RWPE2 (cell line): ENCODE measurements around the gene TRIM26.

Experiments used
- ATAC-seq: fragments of 200-7000 bp; cut with Tn5 transposase; 3 replicates; pipeline ENCODE4 v1.9.1; 2021; ENCODE audit warnings: low read depth
- DNase-seq: peaks from one replicate; pipeline ENCODE4 v3.0.0-alpha.2; 2020; ENCODE audit warnings: low spot score
- H3K27ac ChIP-seq: fragments of 450-650 bp; 2 replicates; pipeline ENCODE4 v1.5.1; 2017; ENCODE audit warnings: mild to moderate bottlenecking; ENCODE audit not compliant: poor library complexity, severe bottlenecking
- H3K27me3 ChIP-seq: fragments of 250-450 bp; sonication (Bioruptor Pico); 2 replicates; pipeline ENCODE4 v1.5.1; 2021; ENCODE audit warnings: mild to moderate bottlenecking, moderate library complexity; ENCODE audit not compliant: insufficient read depth, poor library complexity, severe bottlenecking
- H3K36me3 ChIP-seq: fragments of 250-450 bp; sonication (Bioruptor Pico); 2 replicates; pipeline ENCODE4 v1.5.1; 2020; ENCODE audit warnings: low read depth, mild to moderate bottlenecking, moderate library complexity
- H3K4me1 ChIP-seq: fragments of 250-450 bp; sonication (Bioruptor Pico); 2 replicates; pipeline ENCODE4 v1.5.1; 2021; ENCODE audit warnings: mild to moderate bottlenecking, moderate library complexity; ENCODE audit not compliant: insufficient read depth, poor library complexity, severe bottlenecking
- H3K4me3 ChIP-seq: fragments of 250-450 bp; sonication (Bioruptor Pico); 2 replicates; pipeline ENCODE4 v1.5.1; 2021; ENCODE audit warnings: mild to moderate bottlenecking, moderate library complexity; ENCODE audit not compliant: severe bottlenecking
- H3K9me3 ChIP-seq: fragments of 250-450 bp; sonication (Bioruptor Pico); 2 replicates; pipeline ENCODE4 v1.5.1; 2021; ENCODE audit warnings: mild to moderate bottlenecking, moderate library complexity; ENCODE audit not compliant: severe bottlenecking
- CTCF ChIP-seq: fragments of 450-650 bp; IDR thresholded peaks from one replicate; pipeline ENCODE4 v1.5.1; 2017; ENCODE audit warnings: mild to moderate bottlenecking, moderate library complexity; ENCODE audit not compliant: poor library complexity, severe bottlenecking

TRIM26 gene

GRCh38 chr6:30164714-30165113, 48.5 kb downstream of the TRIM26 start:
- no peak overlapping the region for H3K4me3 ChIP-seq
- no peak for TF ChIP-seq CTCF
- no peaks in the 10 kb centered on the region for H3K9me3 ChIP-seq
- H3K27me3 ChIP-seq, result no peaks in the 10 kb centered on the region
- ATAC-seq, result no peak
- DNase-seq, result no peak
- no peak overlapping the region for H3K27ac ChIP-seq
- H3K4me1 ChIP-seq, result peaks cover 6% of the 10 kb centered on the region
- no peaks in the 10 kb centered on the region for H3K36me3 ChIP-seq

GRCh38 chr6:30163918-30164654, 49.1 kb downstream of the TRIM26 start:
- no peaks in the 10 kb centered on the region for H3K9me3 ChIP-seq
- H3K27ac ChIP-seq, result no peak overlapping the region
- no peaks in the 10 kb centered on the region for H3K36me3 ChIP-seq
- no peak for TF ChIP-seq CTCF
- H3K4me1 ChIP-seq, result peaks cover 6% of the 10 kb centered on the region
- ATAC-seq (no peak), DNase-seq (no peak)
- no peaks in the 10 kb centered on the region for H3K27me3 ChIP-seq
- H3K4me3 ChIP-seq, result no peak overlapping the region

- H3K4me1 ChIP-seq, result peaks cover 6% of the 10 kb centered on the region
- no peak for TF ChIP-seq CTCF
- no peaks in the 10 kb centered on the region for H3K36me3 ChIP-seq
- ATAC-seq (peak; percentile 70), DNase-seq (no peak)
- no peaks in the 10 kb centered on the region for H3K27me3 ChIP-seq
- no peaks in the 10 kb centered on the region for H3K9me3 ChIP-seq
- H3K27ac ChIP-seq, result no peak within 1 kb of the TSS
- no peak within 1 kb of the TSS for H3K4me3 ChIP-seq
Observed at GRCh38 chr6:30163090-30163917, 49.9 kb downstream of the TRIM26 start, which contains the start of gene TRIM15. Gene TRIM15, plus strand, starts transcription at chr6:30163546. Its CDS starts 139 bp downstream, at chr6:30163685.

GRCh38 chr6:30162265-30163089, 50.7 kb downstream of the TRIM26 start:
- Histone ChIP-seq H3K4me3 (no peak overlapping the region), H3K9me3 (no peaks in the 10 kb centered on the region), H3K36me3 (no peaks in the 10 kb centered on the region), H3K4me1 (peaks cover 6% of the 10 kb centered on the region), H3K27me3 (no peaks in the 10 kb centered on the region), H3K27ac (no peak overlapping the region)
- no peak for ATAC-seq
- DNase-seq, result no peak
- no peak for TF ChIP-seq CTCF
